ENCODE results near the gene OAS1. TPM values are rescaled to one million over a fixed set of nuclear protein-coding genes. Genes with fewer than 3 reads are reported as not detected.

OAS1 gene
- total and polyA plus RNA-seq, 2 of the 8 experiments (the other 6 are each of a cell fraction or from before 2014, with no cell fraction given), result 0.23 TPM; not detected in 1

GRCh38 chr12:112913038-112913688 is 6.4 kb downstream of the OAS1 start (continued):
- TF ChIP-seq CHD7 (IDR thresholded peaks at IDR 0.05; ENCODE audit: insufficient replicate concordance, low read length), result no peak
- no peak for TF ChIP-seq CHD2 (IDR thresholded peaks at IDR 0.05; ENCODE audit: low read length)
- no peak for TF ChIP-seq ATF3 (IDR thresholded peaks at IDR 0.05; ENCODE audit: insufficient read depth, low read depth, low read length)
- no peak for TF ChIP-seq CBX8 (IDR thresholded peaks at IDR 0.05; ENCODE audit: borderline replicate concordance, low read depth, low read length)
- TF ChIP-seq TCF12 (IDR thresholded peaks at IDR 0.05; ENCODE audit: low read depth, low read length), result no peak
- no peak for TF ChIP-seq MAFK (IDR thresholded peaks at IDR 0.05; ENCODE audit: low read depth, low read length)
- no peak for TF ChIP-seq USF2 (IDR thresholded peaks at IDR 0.05; ENCODE audit: low read length)
- no peak for TF ChIP-seq TAF7 (optimal IDR thresholded peaks at IDR 0.05; ENCODE audit: borderline replicate concordance, low read depth, low read length)
- TF ChIP-seq CTBP2 (IDR thresholded peaks at IDR 0.05; ENCODE audit: borderline replicate concordance, insufficient read depth, insufficient read length, low read length), result no peak
